Ovary (tissue), 9 donors: ENCODE data around the gene EGF. TPM values are rescaled to one million over a fixed set of nuclear protein-coding genes. Genes with fewer than 3 reads are reported as not detected.
"Not testable (repeated sequence)": the region's sequence is repeated elsewhere in the genome, so short reads cannot be mapped to it uniquely, and the experiment has no call there.

Experiments
- DNase-seq, 5 donors: peaks; one replicate each; pipeline ENCODE4 v3.0.0-alpha.2; 2019 to 2020
- H3K27ac ChIP-seq, 2 donors: fragments of 200-600 bp; one replicate each; pipeline versions ENCODE4 v1.5.1 to v1.8.0; 2019 to 2022
- H3K27me3 ChIP-seq: fragments of 200-600 bp; one replicate; pipeline ENCODE4 v1.8.0; 2022
- H3K36me3 ChIP-seq: fragments of 200-600 bp; sonication (generic); one replicate; pipeline ENCODE4 v1.5.1; 2019
- H3K4me1 ChIP-seq: one replicate; pipeline ENCODE4 v1.8.1; 2013; ENCODE audit warnings: mild to moderate bottlenecking, moderate library complexity; ENCODE audit not compliant: insufficient read depth
- H3K4me3 ChIP-seq: fragments of 200-600 bp; sonication (generic); one replicate; pipeline ENCODE4 v1.5.1; 2017
- H3K9me3 ChIP-seq, 2 donors: fragments of 200-600 bp in 1 of 2; sonication (generic) in 1 of 2; one replicate each; pipeline versions ENCODE4 v1.5.1 to v1.8.1; 2013 to 2019; ENCODE audit warnings: mild to moderate bottlenecking in 1 of 2, moderate library complexity in 1 of 2
- EP300 ChIP-seq: sonication (generic); formaldehyde crosslinking; IDR thresholded peaks from one replicate; pipeline ENCODE4 v1.6.1; 2017; ENCODE audit warnings: antibody characterized with exemption
- POLR2A ChIP-seq: fragments of 450-650 bp; IDR thresholded peaks from one replicate; pipeline ENCODE4 v1.6.1; 2017; ENCODE audit warnings: antibody characterized with exemption, mild to moderate bottlenecking, moderate library complexity
- WGBS, 3 donors: extraction: QIAGEN DNeasy Blood & Tissue Kit in 1 of 3; methylation state at CpG; one replicate each; pipeline versions ENCODE4 v1.1.5 to v1.1.7; 2013 to 2017; 5-methylcytosine and 5-hydroxymethylcytosine counted together
- intact Hi-C, 4 donors: fragments of 100-400 bp; cut with DNase I; formaldehyde crosslinking; loops; one replicate each; pipeline versions ENCODE4 v1.11.0 to v1.15.1; 2022 to 2023
- polyA plus RNA-seq, 2 donors: library from polyadenylated mRNA; stranded (reverse); fragments of 200-250 nt in 1 of 2; fragments of 350-450 nt in 1 of 2; fragmentation: Illumina TruSeq in 1 of 2; extraction: RNeasy Lipid Tissue Mini Kit (QIAGEN cat#74804) in 1 of 2; gene quantifications; one replicate each; pipeline ENCODE4 v1.2.3, GENCODE V29; 2013 to 2014
- total RNA-seq, 7 donors: library from RNA; depleted of rRNA in 2 of 7; stranded (reverse); fragments of >200 nt in 2 of 7; fragmentation: NEBNext Ultra II Directional in 3 of 7; extraction: Animal tissue kit (Norgen Biotek cat#: 25700) in 3 of 7; gene quantifications; one replicate each; pipeline versions ENCODE4 v1.1.0 to v1.2.4, GENCODE V29; 2016 to 2023
- TF ChIP-seq, protein P1 (sequence below), 3 donors: fragments of 450-650 bp in 2 of 3; fragments of 200-600 bp in 1 of 3; IDR thresholded peaks; one replicate each; pipeline versions ENCODE4 v1.5.1 to v1.8.0; 2016 to 2022; ENCODE audit warnings: antibody characterized with exemption in 3 of 3, mild to moderate bottlenecking in 1 of 3
- donor health status: DM: no; HTN: no; CAD: no; lungs with moderate emphysema.
- donor health status: DM: no; HTN: no; CAD: no.
- donor health status: Bipolar disorder and iron deficiency.
- donor health status: DM: yes; HTN: yes; CAD: no.
- donor health status: DM: no; HTN: no; CAD: no.
- donor health status: DM: yes; HTN: yes; CAD: no.

The EGF gene
- total and polyA plus RNA-seq, 9 donors, result 0.12 to 0.87 (median 0.30) TPM; not detected in 4

DNA sequence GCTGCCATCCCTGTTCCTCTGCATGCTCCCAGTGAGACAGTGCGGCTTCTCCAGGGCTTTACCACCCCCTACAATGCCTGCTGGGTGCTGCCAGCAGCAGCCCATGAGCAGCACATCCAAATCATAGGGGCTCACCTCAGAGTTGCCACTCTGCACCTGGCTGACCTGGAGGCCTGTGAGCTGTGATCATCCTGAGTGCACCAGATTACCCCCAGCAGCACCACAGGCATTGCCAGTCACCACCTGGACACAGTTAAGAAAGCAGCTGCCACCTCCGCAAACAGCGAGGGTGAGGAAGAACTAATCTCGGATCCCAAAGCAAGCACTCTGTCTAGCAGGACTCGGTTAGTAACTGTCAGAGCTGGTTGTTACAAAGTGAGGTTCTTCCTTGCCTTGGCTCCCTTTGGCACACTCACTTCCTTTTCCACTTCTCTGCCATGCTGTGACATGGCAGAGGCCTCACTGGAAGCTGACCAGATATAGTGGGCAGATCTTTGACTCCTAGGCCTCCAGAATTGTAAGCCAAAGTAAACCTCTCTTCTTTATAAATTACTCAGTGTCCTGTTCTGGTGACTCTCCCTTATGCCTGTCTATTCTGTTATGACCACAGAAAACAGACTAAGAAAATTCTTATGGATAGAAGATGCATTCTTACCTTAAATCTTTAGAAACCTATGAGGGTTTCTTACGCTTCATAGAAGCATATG, 39.6 kb upstream of the EGF start:
- Histone ChIP-seq H3K4me3 (no peak overlapping the region), H3K36me3 (no peaks in the 10 kb centered on the region), H3K9me3 (no peaks in the 10 kb centered on the region), H3K27me3 (no peaks in the 10 kb centered on the region), H3K4me1 (no peaks in the 10 kb centered on the region), H3K27ac (no peak overlapping the region)
- no peak for DNase-seq
- intact Hi-C loops, result no loop called here
- no peak for TF ChIP-seq POLR2A
- no peak for TF ChIP-seq EP300
- TF ChIP-seq, protein P1, sequence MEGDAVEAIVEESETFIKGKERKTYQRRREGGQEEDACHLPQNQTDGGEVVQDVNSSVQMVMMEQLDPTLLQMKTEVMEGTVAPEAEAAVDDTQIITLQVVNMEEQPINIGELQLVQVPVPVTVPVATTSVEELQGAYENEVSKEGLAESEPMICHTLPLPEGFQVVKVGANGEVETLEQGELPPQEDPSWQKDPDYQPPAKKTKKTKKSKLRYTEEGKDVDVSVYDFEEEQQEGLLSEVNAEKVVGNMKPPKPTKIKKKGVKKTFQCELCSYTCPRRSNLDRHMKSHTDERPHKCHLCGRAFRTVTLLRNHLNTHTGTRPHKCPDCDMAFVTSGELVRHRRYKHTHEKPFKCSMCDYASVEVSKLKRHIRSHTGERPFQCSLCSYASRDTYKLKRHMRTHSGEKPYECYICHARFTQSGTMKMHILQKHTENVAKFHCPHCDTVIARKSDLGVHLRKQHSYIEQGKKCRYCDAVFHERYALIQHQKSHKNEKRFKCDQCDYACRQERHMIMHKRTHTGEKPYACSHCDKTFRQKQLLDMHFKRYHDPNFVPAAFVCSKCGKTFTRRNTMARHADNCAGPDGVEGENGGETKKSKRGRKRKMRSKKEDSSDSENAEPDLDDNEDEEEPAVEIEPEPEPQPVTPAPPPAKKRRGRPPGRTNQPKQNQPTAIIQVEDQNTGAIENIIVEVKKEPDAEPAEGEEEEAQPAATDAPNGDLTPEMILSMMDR (IDR thresholded peaks at IDR 0.05), result no peak
- WGBS, 3 donors, result 94 to 96% (median 95%) methylated on average over 6 of the region's 6 CpGs

DNA sequence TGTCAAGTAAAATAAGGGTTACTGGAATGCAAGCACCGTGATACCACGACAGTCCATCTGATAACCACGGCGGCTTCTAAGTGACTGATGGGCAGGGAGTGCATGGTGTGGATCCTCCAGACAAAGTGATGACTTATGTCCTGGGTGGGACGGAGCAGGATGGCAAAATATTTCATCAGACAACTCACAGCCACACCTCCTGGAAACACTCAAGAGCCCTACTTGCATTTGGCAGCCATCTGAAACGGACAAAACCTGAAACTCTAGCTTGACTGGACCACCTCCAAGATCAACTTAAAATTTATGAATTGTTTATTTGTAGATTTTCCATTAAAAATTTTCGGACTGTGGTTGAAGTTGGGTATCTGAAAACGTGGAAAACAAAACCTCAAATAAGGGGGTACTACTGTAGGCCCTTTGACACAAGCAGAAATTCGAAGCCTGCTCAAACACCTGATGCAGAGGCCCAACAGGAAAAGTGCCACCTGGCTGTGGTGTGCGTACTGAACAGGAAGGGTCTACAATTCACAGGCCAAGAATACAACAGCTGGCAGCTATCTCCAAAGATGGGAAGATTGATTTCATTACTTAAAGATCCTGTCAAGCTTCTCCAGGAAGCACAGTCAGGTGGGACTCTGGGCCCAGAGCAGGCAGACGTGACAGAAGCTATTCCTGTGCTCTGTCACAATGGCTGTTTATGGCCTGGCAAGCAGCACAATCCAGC, 38.7 kb upstream of the EGF start:
- no peaks in the 10 kb centered on the region for H3K4me1 ChIP-seq
- DNase-seq, result no peak
- TF ChIP-seq, protein P1 (IDR thresholded peaks at IDR 0.05), result no peak
- TF ChIP-seq POLR2A, result no peak
- no peak for TF ChIP-seq EP300
- H3K9me3 ChIP-seq, result no peaks in the 10 kb centered on the region
- intact Hi-C loops, result no loop called here
- H3K27ac ChIP-seq, result no peak overlapping the region
- H3K36me3 ChIP-seq, result no peaks in the 10 kb centered on the region
- 45 to 53% (median 48%) methylated on average over 11 of the region's 11 CpGs for WGBS, 3 donors
- H3K4me3 ChIP-seq, result no peak overlapping the region
- H3K27me3 ChIP-seq, result no peaks in the 10 kb centered on the region

DNA sequence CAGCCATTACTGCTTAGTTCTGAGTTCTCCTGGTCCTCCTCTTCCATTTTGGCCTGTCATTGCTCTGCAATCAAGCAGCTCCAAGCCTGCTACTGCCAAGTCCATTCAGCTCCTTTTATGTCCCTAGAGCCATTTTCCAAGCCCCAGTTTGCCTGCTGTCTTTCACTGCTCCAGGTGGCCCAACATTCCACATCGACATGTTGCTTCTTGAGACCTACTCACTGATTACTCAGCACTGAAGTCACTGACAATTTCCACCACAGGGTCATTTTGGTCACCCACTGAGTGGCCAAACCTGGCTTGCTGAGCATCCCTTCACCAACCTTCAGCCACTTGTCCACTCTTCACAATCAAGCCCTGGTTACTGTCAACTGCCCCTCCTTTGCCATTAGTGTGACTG, 37.6 kb upstream of the EGF start:
- WGBS, 3 donors, result 86 to 95% (median 95%) methylated on average over 1 of the region's 1 CpG
- H3K4me1 ChIP-seq, result no peaks in the 10 kb centered on the region
- DNase-seq, result no peak

DNA sequence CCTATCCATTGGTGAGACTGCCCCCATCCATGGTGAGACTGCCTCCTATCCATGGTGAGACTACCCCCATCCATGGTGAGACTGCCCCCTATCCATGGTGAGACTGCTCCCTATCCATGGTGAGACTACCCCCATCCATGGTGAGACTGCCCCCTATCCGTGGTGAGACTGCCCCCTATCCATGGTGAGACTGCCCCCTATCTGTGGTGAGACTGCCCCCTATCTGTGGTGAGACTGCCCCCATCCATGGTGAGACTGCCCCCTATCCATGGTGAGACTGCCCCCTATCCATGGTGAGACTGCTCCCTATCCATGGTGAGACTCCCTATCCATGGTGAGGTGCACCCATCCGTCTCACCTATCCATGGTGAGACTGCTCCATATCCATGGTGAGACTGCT, 37.1 kb upstream of the EGF start:
- H3K4me3 ChIP-seq, H3K4me1 ChIP-seq, H3K27ac ChIP-seq, H3K27me3 ChIP-seq, DNase-seq, H3K36me3 ChIP-seq, H3K9me3 ChIP-seq, intact Hi-C loops: not testable (repeated sequence)
- 56 to 79% (median 65%) methylated on average over 2 of the region's 2 CpGs for WGBS, 3 donors

More for the DNA sequence above, 37.6 kb upstream of the EGF start:
- H3K9me3 ChIP-seq, result no peaks in the 10 kb centered on the region
- H3K27me3 ChIP-seq, result no peaks in the 10 kb centered on the region
- H3K27ac ChIP-seq, result no peak overlapping the region
- TF ChIP-seq, protein P1 (IDR thresholded peaks at IDR 0.05), result no peak
- TF ChIP-seq POLR2A (no peak), EP300 (no peak)
- no peaks in the 10 kb centered on the region for H3K36me3 ChIP-seq
- intact Hi-C loops, result no loop called here
- no peak overlapping the region for H3K4me3 ChIP-seq
